Measurements from ENCODE around the gene FBXL3.
"Not testable (repeated sequence)": the region's sequence is repeated elsewhere in the genome, so short reads cannot be mapped to it uniquely, and the experiment has no call there.

Gene FBXL3

DNA sequence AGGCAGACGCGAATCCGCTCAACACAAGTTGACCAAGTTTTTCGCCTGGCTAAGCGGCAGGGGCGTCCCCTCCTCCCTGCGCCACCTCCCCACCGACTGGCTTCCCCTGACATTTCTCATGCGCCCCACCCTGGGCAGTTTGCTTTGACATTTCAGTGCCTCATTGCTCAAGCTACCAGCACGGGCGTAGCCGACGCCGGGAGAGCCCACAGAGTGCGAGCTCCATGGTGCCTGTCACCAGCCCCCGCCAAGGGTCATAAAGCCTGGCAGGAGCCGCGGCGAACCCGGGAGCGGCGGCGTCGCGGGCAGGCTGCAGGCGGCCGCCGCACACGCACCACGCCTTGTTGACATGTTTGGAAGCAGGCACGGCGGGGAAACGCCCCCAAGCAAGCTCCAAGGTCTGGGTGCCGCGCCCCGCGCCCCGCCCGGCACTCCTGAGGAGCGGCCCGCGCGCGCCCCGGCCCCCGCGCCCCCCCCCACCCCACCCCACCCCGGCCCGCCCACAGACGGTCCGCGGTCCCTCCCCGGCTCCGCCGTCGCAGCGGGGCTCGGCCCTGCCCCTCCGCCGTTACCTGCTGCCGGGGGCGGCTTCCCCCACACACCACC, 601 bp downstream of the FBXL3 start:
- peak; percentile 76 for DNase-seq (ENCODE audit: low spot score)

DNA sequence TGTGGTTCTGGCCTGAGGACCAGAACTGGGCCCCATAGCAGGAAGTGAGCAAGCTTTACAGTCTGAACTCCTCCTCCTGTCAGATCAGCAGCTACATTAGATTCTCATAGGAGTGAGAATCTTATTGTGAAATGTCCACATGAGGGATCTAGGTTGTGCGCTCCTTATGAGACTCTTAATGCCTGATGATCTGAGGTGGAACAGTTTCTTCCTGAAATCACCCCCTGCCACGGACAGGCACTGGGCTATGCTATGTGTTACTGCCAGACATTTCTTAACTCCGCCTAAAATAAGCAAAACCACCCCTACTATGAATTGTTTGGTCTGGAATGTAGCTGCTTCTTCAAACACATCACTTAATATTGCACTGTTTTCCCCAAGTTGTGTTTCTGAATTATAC, 4.6 kb downstream of the FBXL3 start:
- DNase-seq (ENCODE audit: low spot score): peak; percentile 25

DNA sequence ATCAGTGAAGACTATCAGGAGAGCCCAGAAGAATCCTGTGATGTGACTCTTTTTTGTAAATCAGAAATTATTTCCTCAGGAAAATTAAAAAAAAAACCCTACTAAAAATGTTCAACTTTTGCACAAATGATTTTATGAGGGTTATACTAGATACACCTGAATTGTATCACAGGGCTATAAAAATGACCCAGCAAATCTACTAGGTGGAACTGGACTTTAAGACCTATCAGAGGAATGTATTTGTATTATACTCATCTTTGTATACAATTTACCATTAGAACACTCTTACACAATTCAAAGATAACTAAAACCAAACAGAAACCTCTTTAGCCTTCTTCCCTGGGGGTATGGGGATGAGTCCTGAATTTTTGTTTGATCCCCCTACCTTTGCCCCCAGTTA, 7.2 kb downstream of the FBXL3 start:
- no peak for DNase-seq (ENCODE audit: low spot score)

DNA sequence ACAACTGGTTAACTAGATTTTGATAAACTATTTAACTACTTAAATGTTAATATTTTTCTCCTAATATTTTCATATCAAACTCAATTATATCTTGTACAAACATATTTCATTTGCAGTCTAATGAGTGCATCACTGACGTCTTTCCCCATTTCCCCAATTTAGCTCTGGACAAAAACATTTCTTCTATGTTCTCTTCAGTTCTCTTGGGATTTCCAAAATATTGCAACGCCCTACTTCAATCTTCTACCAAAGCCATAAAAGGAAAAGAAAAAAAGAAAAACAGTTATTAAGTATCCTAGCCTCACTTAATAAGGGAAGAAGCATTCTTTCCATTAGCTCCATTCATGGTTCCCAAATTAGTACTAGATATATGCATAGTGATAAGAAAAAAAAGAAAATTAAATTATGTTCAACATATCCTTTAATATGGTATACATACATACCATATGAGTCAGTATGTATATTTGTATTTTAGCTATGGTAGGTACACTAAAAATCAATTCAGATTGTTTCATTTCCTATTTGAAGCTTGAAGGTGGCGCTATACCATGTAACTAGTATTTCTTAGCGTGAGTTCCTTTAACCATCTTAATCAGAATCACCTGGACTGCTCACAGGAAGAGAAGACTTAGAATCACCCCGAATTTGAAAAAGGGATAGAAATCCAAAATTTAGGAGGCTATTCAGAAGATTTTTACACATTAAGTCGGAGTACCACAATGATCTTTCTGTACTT, 9.9 kb downstream of the FBXL3 start:
- DNase-seq (ENCODE audit: low spot score): no peak

DNA sequence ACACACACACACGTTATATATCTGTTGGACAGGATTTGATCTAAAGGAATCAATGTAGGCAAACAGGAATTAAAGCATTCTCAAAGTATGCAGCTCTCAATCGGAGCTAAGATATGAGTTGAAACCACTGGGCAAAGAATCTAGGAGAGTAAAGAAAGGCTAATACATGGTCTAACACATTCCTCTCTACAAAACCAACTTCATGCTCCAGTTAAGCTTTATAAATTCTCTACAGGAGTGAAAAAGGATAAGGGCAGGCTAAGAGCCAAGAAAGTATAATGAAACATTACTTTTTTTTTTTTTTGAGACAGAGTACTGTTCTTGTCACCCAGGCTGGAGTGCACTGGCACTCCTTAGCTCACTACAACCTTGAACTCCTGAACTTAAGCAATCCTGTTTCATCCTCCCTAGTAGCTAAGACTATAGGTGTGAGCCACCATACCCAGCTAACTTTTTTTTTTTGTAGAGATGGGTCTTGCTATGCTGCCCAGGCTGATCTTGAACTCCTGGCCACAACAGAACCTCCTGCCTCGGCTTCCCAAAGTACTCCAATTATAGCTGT, 10.6 kb downstream of the FBXL3 start:
- peak; percentile 48 for DNase-seq (ENCODE audit: low spot score)

DNA sequence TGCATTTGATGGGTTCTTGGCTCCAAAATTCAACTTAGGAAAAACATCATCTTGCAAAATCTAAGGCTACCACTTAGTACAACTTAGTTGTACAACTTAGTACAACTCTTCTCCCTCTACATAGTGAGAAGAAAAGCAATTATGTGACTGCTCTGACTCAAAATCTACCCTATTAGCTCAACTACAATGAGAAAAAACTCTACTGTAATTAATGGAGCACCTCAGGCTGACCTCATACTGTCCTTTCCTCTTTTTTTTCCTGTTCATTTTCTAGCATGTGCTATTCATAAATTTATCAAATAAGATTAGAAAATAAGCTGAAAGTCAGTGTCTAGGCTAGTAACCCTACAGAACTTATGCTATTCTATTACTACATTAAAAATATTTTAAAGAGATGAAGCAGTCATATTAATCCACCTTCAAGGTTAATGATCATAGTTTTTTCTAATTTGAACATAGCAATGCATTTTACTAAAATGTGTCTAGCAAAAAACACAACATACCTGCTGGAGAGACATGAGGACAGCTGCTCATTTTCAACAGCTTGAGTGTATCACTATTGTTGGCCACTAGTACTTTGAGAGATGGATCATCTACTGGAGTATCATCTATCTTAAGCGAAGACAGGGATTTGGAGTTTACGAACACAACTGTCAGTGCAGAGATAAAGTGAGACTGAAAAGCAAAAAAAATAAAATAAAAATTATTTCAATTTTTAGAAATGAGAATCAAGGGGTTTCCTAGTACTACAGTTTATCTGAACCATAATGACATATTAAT, 11.9 kb downstream of the FBXL3 start:
- no peak for DNase-seq (ENCODE audit: low spot score)

DNA sequence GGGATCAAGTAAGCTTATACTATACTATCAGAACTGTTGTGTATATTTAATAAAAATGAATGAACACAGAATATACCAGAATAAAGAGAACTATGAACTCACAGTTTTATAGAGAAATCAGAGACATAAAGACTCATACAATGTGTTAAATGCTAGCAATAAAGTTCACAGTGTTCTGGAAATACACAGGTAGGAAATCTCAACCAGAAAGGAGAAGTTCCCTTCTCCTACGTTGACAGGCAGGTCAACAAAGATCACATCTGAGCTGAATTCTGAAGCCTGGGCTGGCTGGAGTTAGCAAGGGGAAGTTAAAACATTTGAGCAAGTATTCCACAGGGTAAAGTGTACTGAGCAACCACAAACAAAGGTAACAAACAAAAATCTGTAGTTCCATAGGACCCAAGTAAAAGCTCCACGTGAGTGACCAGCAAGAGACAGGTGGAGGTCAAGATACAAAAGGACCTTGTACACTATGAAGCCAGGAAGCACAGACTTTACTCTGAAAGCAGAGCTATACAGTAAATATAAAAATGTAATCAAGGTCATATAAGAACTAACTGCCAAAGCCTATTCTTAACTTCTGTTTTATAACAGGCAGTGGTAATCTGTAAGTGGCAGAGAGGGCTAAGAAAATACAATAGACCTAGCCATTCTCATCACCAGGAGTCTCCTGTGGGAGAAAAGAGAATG, 13.0 kb downstream of the FBXL3 start:
- DNase-seq (ENCODE audit: low spot score): no peak

DNA sequence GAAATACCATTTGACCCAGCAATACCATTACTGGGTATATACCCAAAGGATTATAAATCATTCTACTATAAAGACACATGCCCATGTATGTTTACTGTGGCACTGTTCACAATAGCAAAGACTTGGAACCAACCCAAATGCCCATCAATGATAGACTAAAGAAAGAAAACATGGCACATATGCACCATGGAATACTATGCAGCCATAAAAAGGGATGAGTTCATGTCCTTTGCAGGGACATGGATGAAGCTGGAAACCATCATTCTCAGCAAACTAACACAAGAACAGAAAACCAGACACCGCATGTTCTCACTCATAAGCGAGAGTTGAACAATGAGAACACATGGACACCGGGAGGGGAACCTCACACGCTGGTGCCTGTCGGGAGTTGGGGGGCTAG, 17.2 kb downstream of the FBXL3 start:
- DNase-seq (ENCODE audit: low spot score): not testable (repeated sequence)

DNA sequence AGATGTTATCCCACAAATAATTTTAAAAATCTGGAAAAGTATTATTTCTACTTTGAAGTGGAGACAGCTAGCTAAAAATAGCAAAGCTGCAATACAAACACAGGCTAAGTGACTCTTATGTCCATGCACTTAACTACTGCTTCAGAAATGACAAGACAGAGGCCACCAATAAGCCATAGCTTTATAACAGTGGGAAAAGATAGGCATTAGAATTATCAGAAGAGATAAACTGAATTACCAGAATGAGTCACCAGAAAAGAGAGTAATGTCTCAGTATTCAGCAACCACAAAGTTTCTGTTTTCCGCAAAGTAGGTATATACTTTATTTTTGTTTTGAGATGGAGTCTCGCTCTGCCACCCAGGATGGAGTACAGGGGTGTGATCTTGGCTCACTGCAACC, 17.9 kb downstream of the FBXL3 start:
- no peak for DNase-seq (ENCODE audit: low spot score)

DNA sequence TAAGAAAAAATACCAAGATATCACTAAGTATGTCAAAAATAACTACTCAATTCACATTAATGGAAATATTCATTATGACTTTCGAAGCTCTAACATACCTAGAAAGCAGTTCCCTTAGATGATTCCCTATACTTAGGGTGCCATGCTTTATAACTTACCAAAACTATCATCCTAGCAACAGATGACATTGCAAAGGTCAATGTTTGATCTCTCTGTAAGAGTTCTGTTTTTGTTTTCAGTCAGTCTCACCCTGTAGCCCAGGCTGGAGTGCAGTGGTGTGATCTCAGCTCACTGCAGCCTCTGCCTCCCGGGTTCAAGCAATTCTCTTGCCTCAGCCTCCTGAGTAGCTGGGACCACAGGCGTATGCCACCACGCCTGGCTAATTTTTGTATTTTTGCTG, 18.6 kb downstream of the FBXL3 start:
- not testable (repeated sequence) for DNase-seq (ENCODE audit: low spot score)

DNA sequence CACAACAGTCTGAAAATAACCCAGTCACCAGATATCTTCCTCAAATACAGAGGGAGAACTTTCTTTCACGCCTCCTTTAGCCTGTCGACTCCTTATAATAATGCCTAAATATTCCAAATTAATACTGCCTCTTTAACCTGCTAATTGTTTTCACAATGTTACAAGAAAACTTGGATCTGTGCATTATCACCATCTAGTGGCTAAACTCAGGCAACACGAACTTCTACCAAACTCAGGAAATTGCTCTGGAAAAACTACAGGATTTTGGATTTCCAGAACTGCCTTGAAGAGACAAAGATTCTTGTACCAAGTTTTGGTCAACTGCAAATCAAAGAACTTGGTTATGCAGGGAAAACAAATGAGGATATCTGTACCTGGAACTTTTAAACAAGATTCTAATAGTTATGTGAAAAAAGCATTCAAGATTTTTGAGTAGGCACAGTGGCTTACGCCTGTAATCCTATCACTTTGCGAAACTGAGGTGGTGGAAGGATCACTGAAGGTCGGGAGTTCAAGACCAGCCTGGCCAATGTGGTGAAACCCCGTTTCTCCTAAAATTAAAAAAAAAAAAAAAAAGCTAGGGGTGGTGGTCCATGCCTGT, 24.3 kb downstream of the FBXL3 start:
- DNase-seq (ENCODE audit: low spot score): peak; percentile 40

DNA sequence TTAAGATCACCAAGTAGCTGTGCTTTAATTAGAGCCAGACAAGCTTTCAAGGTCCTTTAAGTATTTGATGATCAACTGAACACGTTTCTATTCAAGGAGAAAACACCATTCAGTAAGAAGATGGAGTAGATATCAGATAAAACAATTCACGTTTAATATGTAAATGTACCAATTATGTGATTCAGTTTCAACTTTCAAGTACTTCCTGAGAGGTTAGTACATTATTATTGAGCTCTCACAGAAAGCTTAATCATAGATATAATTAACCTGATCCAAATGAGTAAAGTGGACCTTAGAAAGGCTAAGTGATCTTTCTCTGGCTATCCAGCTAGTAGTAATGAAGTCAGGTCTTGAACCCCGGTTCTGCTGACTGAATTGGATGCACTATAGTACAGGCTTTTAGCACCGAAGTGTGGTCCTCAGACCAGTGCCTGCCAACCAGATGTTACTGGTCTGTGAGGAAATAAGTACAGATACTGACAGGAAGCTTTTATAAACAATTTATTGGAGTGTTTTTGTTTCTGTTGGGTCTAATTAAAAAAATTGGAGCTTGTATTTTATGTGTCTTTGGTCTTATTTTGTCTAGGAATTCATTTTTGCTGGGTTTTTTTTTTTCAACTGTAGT, 24.9 kb downstream of the FBXL3 start:
- no peak for DNase-seq (ENCODE audit: low spot score)

DNA sequence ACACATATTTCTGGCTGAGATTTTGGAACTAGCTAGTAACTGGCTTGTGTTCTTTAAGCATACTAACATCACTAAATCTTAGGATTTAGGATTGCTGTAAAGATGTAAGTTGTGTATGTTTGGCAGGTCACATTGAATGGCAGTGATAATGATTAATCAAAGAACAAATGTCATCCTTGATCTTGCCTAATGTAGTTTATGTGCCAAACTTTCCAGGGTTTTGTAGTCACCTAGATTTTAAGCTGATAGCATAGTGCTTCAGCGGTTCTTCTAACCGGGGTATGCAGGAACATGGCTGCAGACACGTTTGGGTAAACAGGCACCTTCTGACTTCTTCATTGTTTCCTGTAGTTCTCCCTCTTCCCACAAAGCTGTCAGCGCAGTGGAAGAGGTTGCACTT, 25.4 kb downstream of the FBXL3 start:
- no peak for DNase-seq (ENCODE audit: low spot score)

DNA sequence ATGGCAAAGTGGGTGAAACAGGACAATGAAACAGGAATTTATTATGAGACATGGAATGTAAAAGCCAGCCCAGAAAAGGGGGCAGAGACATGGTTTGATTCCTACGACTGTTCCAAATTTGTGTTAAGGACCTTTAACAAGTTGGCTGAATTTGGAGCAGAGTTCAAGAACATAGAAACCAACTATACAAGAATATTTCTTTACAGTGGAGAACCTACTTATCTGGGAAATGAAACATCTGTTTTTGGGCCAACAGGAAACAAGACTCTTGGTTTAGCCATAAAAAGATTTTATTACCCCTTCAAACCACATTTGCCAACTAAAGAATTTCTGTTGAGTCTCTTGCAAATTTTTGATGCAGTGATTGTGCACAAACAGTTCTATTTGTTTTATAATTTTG, 26.5 kb downstream of the FBXL3 start:
- no peak for DNase-seq (ENCODE audit: low spot score)

DNA sequence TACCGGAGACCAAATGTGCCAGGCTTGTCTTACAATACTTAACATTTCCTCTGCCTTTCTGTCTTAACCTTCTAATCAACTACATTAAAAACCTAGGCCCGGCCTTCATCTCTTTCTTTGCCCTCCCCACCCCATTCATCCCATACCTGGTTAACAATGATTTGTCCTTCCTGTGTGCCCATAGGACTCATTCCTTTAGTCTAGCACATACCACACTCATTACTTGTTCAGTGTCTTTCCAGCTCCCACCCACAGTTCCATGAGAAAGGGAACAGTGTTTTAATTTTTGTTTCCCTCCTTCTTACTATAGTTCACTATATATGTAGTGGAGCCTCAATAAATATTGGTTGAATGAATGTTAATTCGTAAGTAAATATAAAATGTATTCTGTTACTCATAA, 32.7 kb downstream of the FBXL3 start:
- peak; percentile 57 for DNase-seq (ENCODE audit: low spot score)

DNA sequence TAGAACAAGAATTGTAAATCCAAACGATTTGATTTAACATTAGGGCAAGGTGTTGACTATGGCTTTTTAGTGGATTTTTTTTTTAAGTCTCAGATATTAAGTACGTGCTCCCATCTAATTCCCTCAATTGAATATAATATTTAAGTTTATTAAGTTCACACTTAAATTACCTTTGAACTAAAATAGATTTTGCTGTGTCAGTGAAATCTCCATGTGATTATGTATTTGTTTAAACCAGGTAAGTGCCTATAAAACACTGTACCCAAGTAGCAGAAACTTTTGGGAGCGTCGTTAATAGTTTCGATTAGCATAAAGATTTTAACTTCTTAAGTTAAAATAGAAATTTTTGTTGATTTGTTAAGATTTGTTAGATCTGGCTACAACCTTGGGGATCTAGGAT, 33.5 kb downstream of the FBXL3 start:
- DNase-seq (ENCODE audit: low spot score): no peak

DNA sequence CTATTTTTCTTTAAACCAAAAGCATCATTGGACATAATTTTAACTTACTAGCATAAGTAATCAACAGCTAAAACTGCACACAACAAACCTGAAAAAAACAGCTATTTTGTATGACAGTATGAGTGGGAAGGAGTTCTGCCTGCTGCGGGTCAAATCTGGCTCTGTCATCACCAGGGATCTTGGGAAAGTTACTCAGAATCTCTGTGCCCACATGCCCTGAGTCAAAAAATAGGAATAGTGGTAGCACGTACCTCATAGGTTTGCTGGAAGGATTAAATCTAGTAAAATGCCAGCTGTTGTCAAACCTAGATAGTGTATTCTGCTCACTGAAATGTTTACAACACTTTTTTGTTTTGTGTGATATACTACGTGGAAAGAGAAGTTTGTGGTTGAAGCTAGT, 33.9 kb downstream of the FBXL3 start:
- peak; percentile 31 for DNase-seq (ENCODE audit: low spot score)

DNA sequence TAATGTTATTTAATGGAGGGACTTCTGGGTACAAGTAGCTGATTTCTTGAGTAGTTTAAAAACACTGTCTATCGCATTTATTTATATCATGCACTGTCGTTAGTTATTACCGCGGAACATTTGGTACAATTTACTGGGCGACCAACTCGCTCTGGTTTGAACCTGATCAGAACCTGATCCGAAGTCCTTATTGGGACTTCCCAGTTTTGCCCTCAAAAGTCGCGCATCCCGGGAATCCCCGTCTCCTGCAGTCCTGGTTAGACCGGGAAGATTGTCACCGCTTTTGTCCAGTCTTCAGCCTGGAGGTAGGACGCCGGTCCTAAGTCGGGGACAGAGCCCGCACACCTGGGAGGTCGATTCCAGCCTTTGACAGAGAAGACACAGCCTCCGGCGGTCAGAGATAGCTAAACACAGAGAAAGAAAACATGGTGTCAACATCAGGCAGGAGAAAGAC, 34.4 kb downstream of the FBXL3 start:
- DNase-seq (ENCODE audit: low spot score): peak; percentile 56

DNA sequence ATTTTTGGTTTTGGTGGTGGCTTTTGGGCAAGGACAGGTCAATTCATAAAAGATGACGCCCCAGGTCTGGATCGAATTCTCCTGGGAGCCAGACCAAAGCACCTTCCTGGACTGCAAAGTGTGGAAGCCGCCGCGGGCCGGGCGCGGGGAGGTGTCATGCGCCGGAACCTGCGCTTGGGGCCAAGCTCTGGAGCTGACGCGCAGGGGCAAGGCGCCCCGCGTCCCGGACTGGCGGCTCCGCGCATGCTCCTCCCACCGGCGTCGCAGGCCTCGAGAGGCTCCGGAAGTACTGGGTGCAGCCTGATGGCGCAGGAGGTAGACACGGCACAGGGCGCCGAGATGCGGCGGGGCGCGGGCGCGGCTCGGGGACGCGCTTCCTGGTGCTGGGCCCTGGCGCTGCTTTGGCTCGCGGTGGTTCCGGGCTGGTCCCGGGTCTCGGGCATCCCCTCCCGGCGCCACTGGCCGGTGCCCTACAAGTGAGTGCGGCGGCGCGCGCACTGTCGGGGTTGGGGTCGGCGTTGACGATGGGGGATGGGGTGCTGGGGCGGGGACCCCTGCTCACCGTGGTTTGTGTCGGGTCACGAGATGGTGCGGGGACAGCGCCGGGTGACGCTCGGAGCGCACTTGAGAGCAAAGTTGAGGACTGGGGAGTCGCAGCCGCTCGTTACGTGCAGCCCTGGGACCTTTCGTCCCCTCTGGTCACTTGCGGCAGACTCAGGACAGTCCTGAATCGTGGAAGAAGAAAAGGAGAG, 35.0 kb downstream of the FBXL3 start, which contains the start of gene CLN5:
Gene CLN5, plus strand, starts transcription at position 286 of the 752 bp plus-strand sequence. Its CDS starts 18 bp downstream, at position 304.
- peak; percentile 96 for DNase-seq (ENCODE audit: low spot score)

DNA sequence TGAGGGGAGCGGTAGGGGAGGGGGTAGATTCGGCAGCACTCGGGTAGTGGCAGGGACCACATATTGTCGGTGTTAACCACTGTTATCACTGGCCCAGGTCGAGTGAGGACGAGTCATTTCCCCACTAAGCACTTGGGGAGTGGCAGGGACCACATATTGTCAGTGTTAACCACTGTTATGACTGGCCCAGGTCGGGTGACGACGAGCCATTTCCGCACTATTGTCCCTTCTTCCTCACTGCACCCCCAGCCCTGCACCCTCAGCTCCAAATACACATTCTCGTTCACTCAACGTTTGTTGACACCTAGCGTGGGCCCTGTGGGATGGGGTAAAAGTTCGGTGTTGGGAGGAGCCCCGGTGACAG, 35.5 kb downstream of the FBXL3 start:
- no peak for DNase-seq (ENCODE audit: low spot score)

DNA sequence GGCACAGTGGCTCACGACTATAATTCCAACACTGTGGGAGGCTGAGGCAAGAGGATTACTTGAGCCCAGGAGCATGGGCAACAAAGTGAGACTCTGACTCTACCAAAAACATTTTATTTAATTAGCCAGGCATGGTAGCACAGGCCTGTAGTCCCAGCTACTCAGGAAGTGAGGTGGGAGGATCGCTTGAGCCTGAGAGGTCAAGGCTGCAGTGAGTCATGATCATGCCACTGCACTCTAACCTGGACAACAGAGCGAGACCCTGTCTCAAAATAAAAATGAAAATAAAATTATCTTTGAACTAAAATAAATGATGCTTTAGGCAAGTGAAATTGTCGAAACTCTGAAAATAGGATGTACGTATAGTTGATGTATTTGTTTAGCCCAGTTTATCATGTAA, 43.3 kb downstream of the FBXL3 start:
- no peak for DNase-seq (ENCODE audit: low spot score)
